ENCODE measurements around the gene OTUB2. TPM values are rescaled to one million over a fixed set of nuclear protein-coding genes. Genes with fewer than 3 reads are reported as not detected.

Gene OTUB2
- total RNA-seq, 1 experiment from 2014 or later, result 3.4 TPM

- no peaks in the 10 kb centered on the region for H3K27me3 ChIP-seq (ENCODE audit: control insufficient read depth, insufficient read depth, low read length)
- H3K4me1 ChIP-seq (ENCODE audit: control insufficient read depth, insufficient read depth, low read length), result no peaks in the 10 kb centered on the region
- DNase-seq (ENCODE audit: low read depth, low spot score) (no peak), ATAC-seq (no peak)
- intact Hi-C loops (cut with micrococcal nuclease; ENCODE audit: unreplicated experiment), result no loop called here
- H3K36me3 ChIP-seq (ENCODE audit: control insufficient read depth, insufficient read depth, low read length), result no peaks in the 10 kb centered on the region
- H3K9me3 ChIP-seq (ENCODE audit: control insufficient read depth, insufficient read depth, low read depth, low read length), result no peaks in the 10 kb centered on the region
- in situ Hi-C loops (cut with HindIII; ENCODE audit: low pct_unique_long_range_greater_than_20kb, low sequenced_read_pairs), result no loop called here
- ChIA-PET POLR2A (no interaction called here), CTCF (interaction anchor here (0.8 to 2.1 kb wide), 2 partner anchors 14 to 57 kb away, joined by 6 to 16 read pairs; no protein-coding TSS in a partner anchor)
- BruUV-seq (replicated peaks), result no TSS peak
- H3K27ac ChIP-seq (ENCODE audit: low read length), result no peak overlapping the region
- no peak overlapping the region for H3K4me3 ChIP-seq (ENCODE audit: low read depth in 2 of 2, low read length in 2 of 2)
- TF ChIP-seq, protein P1, sequence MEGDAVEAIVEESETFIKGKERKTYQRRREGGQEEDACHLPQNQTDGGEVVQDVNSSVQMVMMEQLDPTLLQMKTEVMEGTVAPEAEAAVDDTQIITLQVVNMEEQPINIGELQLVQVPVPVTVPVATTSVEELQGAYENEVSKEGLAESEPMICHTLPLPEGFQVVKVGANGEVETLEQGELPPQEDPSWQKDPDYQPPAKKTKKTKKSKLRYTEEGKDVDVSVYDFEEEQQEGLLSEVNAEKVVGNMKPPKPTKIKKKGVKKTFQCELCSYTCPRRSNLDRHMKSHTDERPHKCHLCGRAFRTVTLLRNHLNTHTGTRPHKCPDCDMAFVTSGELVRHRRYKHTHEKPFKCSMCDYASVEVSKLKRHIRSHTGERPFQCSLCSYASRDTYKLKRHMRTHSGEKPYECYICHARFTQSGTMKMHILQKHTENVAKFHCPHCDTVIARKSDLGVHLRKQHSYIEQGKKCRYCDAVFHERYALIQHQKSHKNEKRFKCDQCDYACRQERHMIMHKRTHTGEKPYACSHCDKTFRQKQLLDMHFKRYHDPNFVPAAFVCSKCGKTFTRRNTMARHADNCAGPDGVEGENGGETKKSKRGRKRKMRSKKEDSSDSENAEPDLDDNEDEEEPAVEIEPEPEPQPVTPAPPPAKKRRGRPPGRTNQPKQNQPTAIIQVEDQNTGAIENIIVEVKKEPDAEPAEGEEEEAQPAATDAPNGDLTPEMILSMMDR (IDR thresholded peaks at IDR 0.05), result no peak
- TF ChIP-seq SIN3A (IDR thresholded peaks at IDR 0.05; ENCODE audit: borderline replicate concordance, insufficient read depth, low read depth, low read length) (no peak), POLR2AphosphoS5 (IDR thresholded peaks at IDR 0.05; ENCODE audit: low read depth, low read length) (no peak), REST (IDR thresholded peaks at IDR 0.05; ENCODE audit: insufficient read depth in 1 of 2, low read depth in 2 of 2, low read length in 1 of 2) (no peak), TCF7L2 (IDR thresholded peaks at IDR 0.05; ENCODE audit: low read depth, low read length) (no peak)
Observed at GRCh38 chr14:93996130-93996695, 29.9 kb upstream of the OTUB2 start.

- ATAC-seq (no peak), DNase-seq (ENCODE audit: low read depth, low spot score) (no peak)
- POLR2A ChIA-PET, result no interaction called here
- TF ChIP-seq, protein P1 (IDR thresholded peaks at IDR 0.05), result no peak
- CTCF ChIA-PET, result interaction anchor here (0.8 to 2.1 kb wide), 2 partner anchors 13 to 58 kb away, joined by 6 to 16 read pairs; no protein-coding TSS in a partner anchor
- intact Hi-C loops (cut with micrococcal nuclease; ENCODE audit: unreplicated experiment) (no loop called here), in situ Hi-C loops (cut with HindIII; ENCODE audit: low pct_unique_long_range_greater_than_20kb, low sequenced_read_pairs) (no loop called here)
- Histone ChIP-seq H3K27me3 (ENCODE audit: control insufficient read depth, insufficient read depth, low read length) (no peaks in the 10 kb centered on the region), H3K9me3 (ENCODE audit: control insufficient read depth, insufficient read depth, low read depth, low read length) (no peaks in the 10 kb centered on the region), H3K36me3 (ENCODE audit: control insufficient read depth, insufficient read depth, low read length) (no peaks in the 10 kb centered on the region), H3K4me1 (ENCODE audit: control insufficient read depth, insufficient read depth, low read length) (no peaks in the 10 kb centered on the region), H3K4me3 (ENCODE audit: low read depth in 2 of 2, low read length in 2 of 2) (no peak within 1 kb of the TSS), H3K27ac (ENCODE audit: low read length) (no peak within 1 kb of the TSS)
- no TSS peak for BruUV-seq (replicated peaks)
Observed at GRCh38 chr14:93997082-93997481, 29.1 kb upstream of the OTUB2 start, which contains the start of gene CCDC197. Gene CCDC197 (plus strand): TSS chr14:93997301. CDS start chr14:93998132, 831 bp downstream.
